Right ventricle myocardium superior (tissue), 1 donor: ENCODE measurements around the gene IL7R. TPM values are rescaled to one million over a fixed set of nuclear protein-coding genes. Genes with fewer than 3 reads are reported as not detected.
"Not testable (repeated sequence)": the region's sequence is repeated elsewhere in the genome, so short reads cannot be mapped to it uniquely, and the experiment has no call there.

Experiments used
- ATAC-seq: fragments of 200-7000 bp; cut with Tn5 transposase; one replicate; pipeline ENCODE4 v1.9.1; 2020; ENCODE audit warnings: mild to moderate bottlenecking; ENCODE audit not compliant: poor library complexity
- DNase-seq: peaks from one replicate; pipeline ENCODE4 v3.0.0-alpha.2; 2020
- intact Hi-C: fragments of 100-400 bp; cut with DNase I; formaldehyde crosslinking; loops from one replicate; pipeline ENCODE4 v1.11.2; 2022
- total RNA-seq: library from RNA; stranded (reverse); fragmentation: NEBNext Ultra II Directional; extraction: Animal tissue kit (Norgen Biotek cat#: 25700); gene quantifications from one replicate; pipeline ENCODE4 v1.2.1, GENCODE V29; 2021
- donor health status: DM: no; HTN: yes; CAD: no; lungs with severe emphysema.

The IL7R gene
- total RNA-seq, 1 donor from 2014 or later: 0.67 TPM

GRCh38 chr5:35862126-35862525 is 5.4 kb downstream of the IL7R start:
- intact Hi-C loops: no loop called here

GRCh38 chr5:35863159-35863558 is 6.5 kb downstream of the IL7R start:
- no peak for ATAC-seq
- DNase-seq: no peak
- intact Hi-C loops: no loop called here

More at GRCh38 chr5:35862126-35862525, 5.4 kb downstream of the IL7R start:
- no peak for ATAC-seq
- no peak for DNase-seq

GRCh38 chr5:35867998-35868397 is 11.3 kb downstream of the IL7R start:
- ATAC-seq (no peak), DNase-seq (no peak)
- intact Hi-C loops: no loop called here

GRCh38 chr5:35869685-35870277 is 13.1 kb downstream of the IL7R start:
- DNase-seq (no peak), ATAC-seq (no peak)
- intact Hi-C loops: no loop called here

GRCh38 chr5:35870605-35871004 is 13.9 kb downstream of the IL7R start:
- no peak for DNase-seq
- intact Hi-C loops: no loop called here
- no peak for ATAC-seq

- DNase-seq (no peak), ATAC-seq (no peak)
- intact Hi-C loops: no loop called here
Observed at GRCh38 chr5:35876454-35876853, 19.8 kb downstream of the IL7R start.

GRCh38 chr5:35876922-35877321 is 20.2 kb downstream of the IL7R start:
- ATAC-seq (no peak), DNase-seq (no peak)
- intact Hi-C loops: no loop called here

GRCh38 chr5:35877655-35878054 is 21.0 kb downstream of the IL7R start:
- no peak for ATAC-seq
- intact Hi-C loops: no loop called here
- no peak for DNase-seq

- intact Hi-C loops: no loop called here
- no peak for ATAC-seq
- no peak for DNase-seq
Observed at GRCh38 chr5:35878079-35878478, 21.4 kb downstream of the IL7R start.

GRCh38 chr5:35879096-35879495 is 22.4 kb downstream of the IL7R start:
- intact Hi-C loops: no loop called here
- no peak for DNase-seq

GRCh38 chr5:35879649-35880048 is 23.0 kb downstream of the IL7R start:
- intact Hi-C loops: no loop called here
- no peak for DNase-seq
- no peak for ATAC-seq

More at GRCh38 chr5:35879096-35879495, 22.4 kb downstream of the IL7R start:
- ATAC-seq: no peak

GRCh38 chr5:35880156-35880555 is 23.5 kb downstream of the IL7R start:
- DNase-seq: no peak
- ATAC-seq: no peak
- intact Hi-C loops: no loop called here

GRCh38 chr5:35881758-35882157 is 25.1 kb downstream of the IL7R start:
- intact Hi-C loops: no loop called here
- DNase-seq: no peak
- ATAC-seq: no peak

GRCh38 chr5:35884191-35884769 is 27.6 kb downstream of the IL7R start:
- ATAC-seq (no peak), DNase-seq (no peak)
- intact Hi-C loops: no loop called here

GRCh38 chr5:35884773-35885172 is 28.1 kb downstream of the IL7R start:
- intact Hi-C loops: no loop called here
- ATAC-seq: no peak
- no peak for DNase-seq

GRCh38 chr5:35886381-35886780 is 29.7 kb downstream of the IL7R start:
- no peak for ATAC-seq
- intact Hi-C loops: no loop called here
- no peak for DNase-seq

GRCh38 chr5:35887321-35888100 is 30.8 kb downstream of the IL7R start:
- ATAC-seq (no peak), DNase-seq (no peak)
- intact Hi-C loops: no loop called here

GRCh38 chr5:35890021-35891020 is 33.6 kb downstream of the IL7R start:
- intact Hi-C loops: no loop called here
- ATAC-seq (no peak), DNase-seq (no peak)

- intact Hi-C loops, DNase-seq, ATAC-seq: not testable (repeated sequence)
Observed at GRCh38 chr5:35892799-35893198, 36.1 kb downstream of the IL7R start.
